PC-3 (cell line): ENCODE data around the gene TAF1. TPM values are rescaled to one million over a fixed set of nuclear protein-coding genes. Genes with fewer than 3 reads are reported as not detected.

ENCODE experiments used
- ATAC-seq: fragments of 200-7000 bp; cut with Tn5 transposase; 2 replicates; pipeline ENCODE4 v1.9.1; 2020; ENCODE audit warnings: mild to moderate bottlenecking, moderate library complexity
- BruUV-seq: library from RNA; stranded (reverse); fragments of 400-500 nt; replicated peaks from 2 replicates; lab custom pipeline; 2021; lab: Mats Ljungman, UMichigan
- CTCF ChIA-PET: fragments of 300-600 bp; sonication (Branson Sonifier 250); formaldehyde crosslinking; loops from one replicate; lab custom pipeline; 2022; ENCODE audit warnings: antibody characterized with exemption; lab: Charles Lee
- POLR2A ChIA-PET: fragments of 300-600 bp; sonication (Branson Sonifier 250); formaldehyde crosslinking; loops from one replicate; lab custom pipeline; 2022; ENCODE audit warnings: antibody characterized with exemption; ENCODE audit not compliant: unreplicated experiment; lab: Charles Lee
- DNase-seq: peaks from one replicate; pipeline ENCODE4 v3.0.0-alpha.2; 2015
- H2AFZ ChIP-seq: fragments of 300-600 bp; sonication (generic); 2 replicates; pipeline ENCODE4 v1.6.0; 2016; ENCODE audit warnings: antibody characterized with exemption, low read length
- H3F3A ChIP-seq: fragments of 300-600 bp; sonication (generic); one replicate; pipeline ENCODE4 v1.6.0; 2017; ENCODE audit warnings: antibody characterized with exemption, low read length, control low read depth, mild to moderate bottlenecking; ENCODE audit not compliant: unreplicated experiment
- H3K27ac ChIP-seq: fragments of 300-600 bp; sonication (generic); 2 replicates; pipeline ENCODE4 v1.5.1; 2016; ENCODE audit warnings: mild to moderate bottlenecking, low read length
- H3K27me3 ChIP-seq: fragments of 300-600 bp; sonication (generic); 2 replicates; pipeline ENCODE4 v1.6.1; 2016; ENCODE audit warnings: low read length, mixed read lengths
- H3K36me3 ChIP-seq: fragments of 300-600 bp; sonication (generic); 2 replicates; pipeline ENCODE4 v1.6.1; 2016; ENCODE audit warnings: low read depth, mixed run types, low read length, mixed read lengths
- H3K4me1 ChIP-seq: fragments of 300-600 bp; sonication (generic); 2 replicates; pipeline ENCODE4 v1.5.1; 2016; ENCODE audit warnings: low read length; ENCODE audit not compliant: insufficient read depth
- H3K4me2 ChIP-seq: fragments of 300-600 bp; sonication (generic); 2 replicates; pipeline ENCODE4 v1.6.0; 2016; ENCODE audit warnings: low read length
- H3K4me3 ChIP-seq: fragments of 300-600 bp; sonication (generic); 2 replicates; pipeline ENCODE4 v1.5.1; 2016; ENCODE audit warnings: mild to moderate bottlenecking, low read length, mixed read lengths
- H3K79me2 ChIP-seq: fragments of 300-600 bp; sonication (generic); 2 replicates; pipeline ENCODE4 v1.6.1; 2017; ENCODE audit warnings: low read length, mixed read lengths
- H3K9ac ChIP-seq: fragments of 300-600 bp; sonication (generic); 2 replicates; pipeline ENCODE4 v1.6.0; 2016; ENCODE audit warnings: mild to moderate bottlenecking, low read length
- H3K9me2 ChIP-seq: fragments of 300-600 bp; sonication (generic); replicated peaks from 2 replicates; pipeline ENCODE4 v1.6.1; 2016; ENCODE audit warnings: mixed run types, low read length, mixed read lengths
- H3K9me3 ChIP-seq: fragments of 300-600 bp; sonication (generic); 2 replicates; pipeline ENCODE4 v1.6.1; 2016; ENCODE audit warnings: low read length, mixed read lengths
- H4K20me1 ChIP-seq: fragments of 300-600 bp; sonication (generic); 2 replicates; pipeline ENCODE4 v1.6.1; 2016; ENCODE audit warnings: low read length, mixed read lengths
- EZH2 ChIP-seq: fragments of 300-600 bp; sonication (generic); IDR thresholded peaks from one replicate; pipeline ENCODE4 v1.6.1; 2017; ENCODE audit warnings: antibody characterized with exemption, mild to moderate bottlenecking, low read length; ENCODE audit not compliant: unreplicated experiment
- EZH2phosphoT487 ChIP-seq: fragments of 300-600 bp; sonication (generic); IDR thresholded peaks from 2 replicates; pipeline ENCODE4 v1.6.1; 2018; ENCODE audit warnings: mild to moderate bottlenecking, antibody characterized with exemption, low read length, borderline replicate concordance
- intact Hi-C: fragments of 100-400 bp; cut with micrococcal nuclease; formaldehyde crosslinking; loops from 2 replicates; pipeline ENCODE4 v1.9.0; 2023
- total RNA-seq: library from RNA; depleted of rRNA; stranded (reverse); fragments of >200 nt; gene quantifications from 2 replicates; pipeline ENCODE4 v1.2.3, GENCODE V29; 2014
- TF ChIP-seq, protein P1 (sequence below): fragments of 300-600 bp; sonication (generic); conservative IDR thresholded peaks from 2 replicates; pipeline ENCODE4 v1.5.1; 2017; ENCODE audit warnings: antibody characterized with exemption, low read depth, mild to moderate bottlenecking, low read length

The TAF1 gene
- total RNA-seq, 1 experiment from 2014 or later = 36.8 TPM

DNA sequence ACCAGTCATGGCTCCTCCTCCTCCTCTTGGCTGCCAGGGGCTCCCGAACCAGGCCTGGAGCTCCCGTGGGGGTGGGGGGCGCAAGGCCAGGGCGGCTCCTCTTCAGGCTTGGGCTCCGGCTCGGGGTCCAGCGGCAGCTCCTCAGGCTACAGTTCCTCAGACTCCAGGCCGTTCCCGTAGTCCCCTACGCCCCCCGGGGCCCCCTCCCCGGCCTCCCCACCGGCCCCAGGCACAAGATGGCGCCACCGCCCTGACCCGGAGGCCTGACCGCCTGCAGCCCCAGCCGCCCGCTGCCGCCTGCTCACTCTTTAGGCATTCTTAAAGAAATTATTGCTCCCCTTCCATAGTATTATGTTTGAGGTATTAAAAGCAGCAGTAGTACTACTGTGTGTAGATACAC, 54.5 kb downstream of the TAF1 start:
- H3K36me3 ChIP-seq = peaks cover 29% of the 10 kb centered on the region
- no peak overlapping the region for H2AFZ ChIP-seq
- H3K27ac ChIP-seq = no peak overlapping the region
- ChIA-PET POLR2A (no interaction called here), CTCF (no interaction called here)
- no peak overlapping the region for H3K9ac ChIP-seq
- no peak overlapping the region for H3K4me3 ChIP-seq
- no peaks in the 10 kb centered on the region for H3K9me3 ChIP-seq
- no peaks in the 10 kb centered on the region for H3K27me3 ChIP-seq
- no peaks in the 10 kb centered on the region for H4K20me1 ChIP-seq
- ATAC-seq (no peak), DNase-seq (no peak)
- no TSS peak for BruUV-seq
- TF ChIP-seq EZH2phosphoT487 = no peak
- no peak overlapping the region for H3K4me2 ChIP-seq
- no peaks in the 10 kb centered on the region for H3K9me2 ChIP-seq
- no peaks in the 10 kb centered on the region for H3K79me2 ChIP-seq
- no peaks in the 10 kb centered on the region for H3K4me1 ChIP-seq
- intact Hi-C loops = no loop called here
- no peaks in the 10 kb centered on the region for H3F3A ChIP-seq

DNA sequence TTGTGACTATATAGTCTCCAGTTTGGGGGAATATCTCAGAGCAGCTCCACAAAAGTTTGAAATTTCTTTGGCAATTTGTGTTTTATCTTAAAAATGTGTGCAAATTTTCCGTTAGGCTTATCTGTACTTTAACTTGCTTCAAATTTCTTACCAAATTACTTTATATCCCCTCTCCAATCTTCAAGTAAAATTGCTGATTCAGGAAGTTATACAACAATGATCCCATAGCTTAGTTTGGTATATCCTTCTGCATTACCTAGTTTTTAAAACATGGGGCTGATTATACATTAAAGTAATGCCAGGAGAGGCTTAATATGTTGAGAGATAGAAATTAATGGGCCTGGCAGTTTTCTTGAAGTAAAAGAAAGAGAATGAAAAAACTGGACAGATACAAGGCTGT, 66.6 kb downstream of the TAF1 start:
- H3K4me1 ChIP-seq = no peaks in the 10 kb centered on the region
- CTCF ChIA-PET = no interaction called here
- H2AFZ ChIP-seq = no peak overlapping the region
- peaks cover 5% of the 10 kb centered on the region; the same call in 1 of the 2 replicates for H3K36me3 ChIP-seq
- no peaks in the 10 kb centered on the region for H4K20me1 ChIP-seq
- no peaks in the 10 kb centered on the region for H3K9me2 ChIP-seq
- TF ChIP-seq EZH2phosphoT487 = no peak
- TF ChIP-seq EZH2 = no peak
- TF ChIP-seq, protein P1, sequence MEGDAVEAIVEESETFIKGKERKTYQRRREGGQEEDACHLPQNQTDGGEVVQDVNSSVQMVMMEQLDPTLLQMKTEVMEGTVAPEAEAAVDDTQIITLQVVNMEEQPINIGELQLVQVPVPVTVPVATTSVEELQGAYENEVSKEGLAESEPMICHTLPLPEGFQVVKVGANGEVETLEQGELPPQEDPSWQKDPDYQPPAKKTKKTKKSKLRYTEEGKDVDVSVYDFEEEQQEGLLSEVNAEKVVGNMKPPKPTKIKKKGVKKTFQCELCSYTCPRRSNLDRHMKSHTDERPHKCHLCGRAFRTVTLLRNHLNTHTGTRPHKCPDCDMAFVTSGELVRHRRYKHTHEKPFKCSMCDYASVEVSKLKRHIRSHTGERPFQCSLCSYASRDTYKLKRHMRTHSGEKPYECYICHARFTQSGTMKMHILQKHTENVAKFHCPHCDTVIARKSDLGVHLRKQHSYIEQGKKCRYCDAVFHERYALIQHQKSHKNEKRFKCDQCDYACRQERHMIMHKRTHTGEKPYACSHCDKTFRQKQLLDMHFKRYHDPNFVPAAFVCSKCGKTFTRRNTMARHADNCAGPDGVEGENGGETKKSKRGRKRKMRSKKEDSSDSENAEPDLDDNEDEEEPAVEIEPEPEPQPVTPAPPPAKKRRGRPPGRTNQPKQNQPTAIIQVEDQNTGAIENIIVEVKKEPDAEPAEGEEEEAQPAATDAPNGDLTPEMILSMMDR = no peak
- ATAC-seq (no peak), DNase-seq (no peak)
- no peak overlapping the region for H3K4me3 ChIP-seq
- no peaks in the 10 kb centered on the region for H3K79me2 ChIP-seq
- intact Hi-C loops = loop anchor here (10.0 kb wide), 1 partner anchor 222 kb away; no protein-coding TSS in a partner anchor
- H3F3A ChIP-seq = no peaks in the 10 kb centered on the region
- POLR2A ChIA-PET = no interaction called here
- no TSS peak for BruUV-seq
- no peak overlapping the region for H3K27ac ChIP-seq
- H3K9me3 ChIP-seq = no peaks in the 10 kb centered on the region
- no peak overlapping the region for H3K4me2 ChIP-seq
- H3K27me3 ChIP-seq = no peaks in the 10 kb centered on the region
- H3K9ac ChIP-seq = no peak overlapping the region

DNA sequence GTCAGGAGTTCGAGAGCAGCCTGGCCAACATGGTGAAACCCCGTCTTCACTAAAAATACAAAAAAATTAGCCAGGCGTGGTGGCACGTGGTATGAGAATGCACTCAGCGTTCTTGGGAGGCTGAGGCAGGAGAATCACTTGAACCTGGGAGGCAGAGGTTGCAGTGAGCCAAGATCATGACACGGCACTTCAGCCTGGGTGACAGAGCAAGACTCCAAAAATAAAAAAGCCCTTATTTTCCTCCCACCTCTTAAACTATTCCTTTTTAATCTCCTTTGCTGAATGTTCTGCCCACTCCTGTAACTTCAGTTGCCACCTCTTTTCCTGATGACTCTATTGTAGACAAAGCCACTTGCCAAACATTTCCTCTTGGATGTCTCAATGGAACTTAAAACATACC, 72.6 kb downstream of the TAF1 start:
- Histone ChIP-seq H3F3A (no peaks in the 10 kb centered on the region), H3K4me3 (no peak overlapping the region), H3K9ac (no peak overlapping the region), H4K20me1 (no peaks in the 10 kb centered on the region), H3K9me2 (no peaks in the 10 kb centered on the region), H3K4me2 (no peak overlapping the region), H2AFZ (no peak overlapping the region), H3K27ac (no peak overlapping the region), H3K4me1 (no peaks in the 10 kb centered on the region), H3K27me3 (no peaks in the 10 kb centered on the region), H3K36me3 (peaks cover 9% of the 10 kb centered on the region; the same call in 1 of the 2 replicates), H3K9me3 (no peaks in the 10 kb centered on the region), H3K79me2 (no peaks in the 10 kb centered on the region)
- ChIA-PET POLR2A (no interaction called here), CTCF (no interaction called here)
- ATAC-seq (no peak), DNase-seq (no peak)
- TF ChIP-seq, protein P1 = no peak
- no peak for TF ChIP-seq EZH2
- TF ChIP-seq EZH2phosphoT487 = no peak
- BruUV-seq = no TSS peak
- intact Hi-C loops = loop anchor here (10.0 kb wide), 1 partner anchor 216 kb away; no protein-coding TSS in a partner anchor
